ENCODE results near the gene TC2N. TPM values are rescaled to one million over a fixed set of nuclear protein-coding genes. Genes with fewer than 3 reads are reported as not detected.

The TC2N gene
- total and polyA plus RNA-seq, 2 of the 4 experiments (the other 2 are of a cell fraction): 0.03 to 0.18 TPM

DNA sequence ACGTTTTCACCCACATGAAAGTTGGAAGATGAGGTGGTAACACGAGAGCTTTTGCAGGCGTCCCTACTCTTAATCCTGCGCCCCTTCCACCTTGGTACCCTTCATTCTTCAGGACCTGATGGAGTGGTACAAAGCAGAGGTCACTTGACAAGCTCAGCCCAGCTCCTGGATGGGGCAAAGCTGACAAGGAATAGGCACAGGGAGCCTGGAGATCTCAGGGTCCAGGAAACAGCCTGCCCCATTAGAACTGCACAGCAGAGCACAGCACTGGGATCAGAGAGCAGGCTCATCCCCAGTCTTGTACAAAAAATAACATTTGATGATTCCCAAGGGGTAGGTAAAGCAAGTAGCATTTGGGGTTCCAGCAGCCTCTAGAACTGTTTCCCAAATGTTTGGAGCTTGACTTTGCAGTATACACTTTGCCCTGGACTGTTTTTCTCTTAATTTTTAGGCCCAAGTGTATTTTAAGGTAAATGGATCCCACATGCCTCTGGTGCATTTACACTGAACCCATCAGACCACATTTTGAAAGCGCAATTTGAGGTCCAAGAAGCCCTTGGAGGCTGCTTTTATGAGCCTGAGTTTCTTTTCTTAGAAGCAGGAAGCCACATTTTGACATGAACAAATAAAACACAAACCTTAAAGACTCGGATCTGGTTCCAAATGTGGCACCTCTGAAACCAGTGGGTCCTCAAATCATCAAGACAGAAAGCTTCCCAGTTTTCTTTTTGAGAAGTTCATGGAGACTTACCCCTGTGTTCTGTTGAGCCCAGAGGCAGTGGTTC is 633 bp downstream of the TC2N start:
- intact Hi-C loops (cut with micrococcal nuclease): no loop called here
- Histone ChIP-seq H3K23ac (ENCODE audit: low read depth, low read length) (no peak overlapping the region), H2BK15ac (ENCODE audit: low read depth, low read length) (no peak overlapping the region), H3K4me1 (ENCODE audit: control insufficient read depth, insufficient read depth, low read length) (peaks cover 4% of the 10 kb centered on the region), H4K91ac (ENCODE audit: insufficient read depth, low read depth, low read length) (no peak overlapping the region), H4K8ac (ENCODE audit: low read depth in 2 of 2, low read length in 2 of 2) (no peak overlapping the region), H3K4me2 (ENCODE audit: low read depth, low read length) (no peak overlapping the region), H3K36me3 (ENCODE audit: control insufficient read depth, insufficient read depth, low read length) (peaks cover 14% of the 10 kb centered on the region; the same call in 1 of the 2 replicates), H3K9me1 (ENCODE audit: insufficient read depth, low read length) (peaks cover 2% of the 10 kb centered on the region; the same call in 1 of the 2 replicates), H3K18ac (ENCODE audit: low read depth, low read length) (no peak overlapping the region), H2BK20ac (ENCODE audit: low read depth, low read length) (no peak overlapping the region), H3K14ac (replicated peaks; ENCODE audit: low read depth, low read length) (no peak overlapping the region), H3K27ac (ENCODE audit: insufficient read depth, low read length) (no peak overlapping the region), H3K9ac (ENCODE audit: low read depth, low read length) (no peak overlapping the region), H2AK5ac (ENCODE audit: low read depth, low read length) (no peak overlapping the region), H3K9me3 (ENCODE audit: control insufficient read depth, insufficient read depth, low read length) (no peaks in the 10 kb centered on the region), H3K27me3 (ENCODE audit: control insufficient read depth, insufficient read depth, low read length) (no peaks in the 10 kb centered on the region), H3K56ac (ENCODE audit: extremely low read depth, insufficient read depth, low read length) (no peak overlapping the region), H3K4me3 (ENCODE audit: insufficient read depth, low read depth, low read length) (no peak overlapping the region), H4K20me1 (ENCODE audit: insufficient read depth, low read length) (no peaks in the 10 kb centered on the region), H2AFZ (replicated peaks; ENCODE audit: low read length, poor library complexity) (no peak overlapping the region), H2AK9ac (replicated peaks; ENCODE audit: low read depth, low read length, poor library complexity) (no peak overlapping the region), H3K4ac (ENCODE audit: low read depth, low read length) (no peak overlapping the region), H2BK5ac (ENCODE audit: low read depth, low read length, poor library complexity, severe bottlenecking) (no peak overlapping the region), H4K5ac (ENCODE audit: low read depth, low read length) (no peak overlapping the region), H3K79me1 (ENCODE audit: low read depth in 1 of 2, low read length in 2 of 2) (no peaks in the 10 kb centered on the region), H2BK120ac (ENCODE audit: low read depth, low read length) (no peak overlapping the region)
- ChIA-PET POLR2A (ENCODE audit: unreplicated experiment) (no interaction called here), CTCF (no interaction called here)
- WGBS, 2 experiments (ENCODE audit: extremely low coverage in 2 of 2, insufficient read length in 1 of 2): 100% methylated on average over 2 of the region's 6 CpGs; no CpG with 5 or more reads in 1 of the 2 experiments
- DNase-seq (no peak), ATAC-seq (ENCODE audit: low read depth) (no peak)
- TF ChIP-seq MXI1 (IDR thresholded peaks at IDR 0.05; ENCODE audit: borderline replicate concordance, low read depth, low read length): no peak
- BruUV-seq (replicated peaks): no TSS peak
- dilution Hi-C loops (cut with HindIII; ENCODE audit: low sequenced_read_pairs, unreplicated experiment): no loop called here
- in situ Hi-C loops (cut with MboI; ENCODE audit: low sequenced_read_pairs): no loop called here
